Cardiac muscle cell (in vitro differentiated cells and primary cell): ENCODE results near the gene WDR20. TPM values are rescaled to one million over a fixed set of nuclear protein-coding genes. Genes with fewer than 3 reads are reported as not detected.

ENCODE experiments used
- DNase-seq, 2 donors: peaks; one replicate each; pipeline versions ENCODE4 v3.0.0 to v3.0.0-alpha.2; 2010 to 2017; ENCODE audit warnings: low read depth in 1 of 2, low spot score in 1 of 2
- H3K27ac ChIP-seq: fragments of 200-600 bp; sonication (generic); 2 replicates; pipeline ENCODE4 v1.5.1; 2016
- H3K27me3 ChIP-seq: fragments of 200-600 bp; sonication (generic); 2 replicates; pipeline ENCODE4 v1.6.0; 2016; ENCODE audit warnings: control low read depth
- H3K36me3 ChIP-seq: fragments of 200-600 bp; sonication (generic); 2 replicates; pipeline ENCODE4 v1.5.1; 2016; ENCODE audit warnings: control low read depth
- H3K4me1 ChIP-seq: fragments of 200-600 bp; sonication (generic); 2 replicates; pipeline ENCODE4 v1.8.1; 2017; ENCODE audit warnings: low read depth, mild to moderate bottlenecking, mixed run types
- H3K4me3 ChIP-seq: fragments of 200-600 bp; sonication (generic); 2 replicates; pipeline ENCODE4 v1.5.1; 2016; ENCODE audit warnings: mild to moderate bottlenecking
- H3K9me3 ChIP-seq: fragments of 200-600 bp; sonication (generic); 2 replicates; pipeline ENCODE4 v1.5.1; 2017; ENCODE audit warnings: low read depth, mild to moderate bottlenecking, control low read depth
- CTCF ChIP-seq: IDR thresholded peaks from 2 replicates; pipeline ENCODE4 v1.5.1; 2012; ENCODE audit warnings: low read depth, mild to moderate bottlenecking, low read length
- polyA plus RNA-seq: library from polyadenylated mRNA; unstranded; fragments of >200 nt; fragmentation: Nextera tagmentation; extraction: Ambion mirVana; gene quantifications from 2 replicates; pipeline ENCODE4 v1.2.1, GENCODE V29; 2016
- total RNA-seq: library from RNA; depleted of rRNA; stranded (reverse); fragments of >200 nt; gene quantifications from 2 replicates; pipeline ENCODE4 v1.2.3, GENCODE V29; 2016

WDR20 gene
- total and polyA plus RNA-seq, 2 experiments from 2014 or later = 20.5 to 27.0 TPM

GRCh38 chr14:102201353-102201738 is 61.6 kb downstream of the WDR20 start:
- H3K9me3 ChIP-seq = no peaks in the 10 kb centered on the region
- no peaks in the 10 kb centered on the region for H3K27me3 ChIP-seq
- no peak for DNase-seq
- no peaks in the 10 kb centered on the region for H3K36me3 ChIP-seq
- H3K4me3 ChIP-seq = no peak overlapping the region
- H3K27ac ChIP-seq = no peak overlapping the region
- no peak for TF ChIP-seq CTCF
- no peaks in the 10 kb centered on the region for H3K4me1 ChIP-seq

GRCh38 chr14:102201776-102202175 is 62.1 kb downstream of the WDR20 start:
- Histone ChIP-seq H3K27ac (no peak overlapping the region), H3K36me3 (no peaks in the 10 kb centered on the region)

GRCh38 chr14:102202944-102203343 is 63.2 kb downstream of the WDR20 start:
- no peak overlapping the region for H3K27ac ChIP-seq
- no peak for DNase-seq
- no peaks in the 10 kb centered on the region for H3K4me1 ChIP-seq
- no peak for TF ChIP-seq CTCF
- no peaks in the 10 kb centered on the region for H3K9me3 ChIP-seq
- H3K4me3 ChIP-seq = no peak overlapping the region
- no peaks in the 10 kb centered on the region for H3K27me3 ChIP-seq
- no peaks in the 10 kb centered on the region for H3K36me3 ChIP-seq

More at GRCh38 chr14:102201776-102202175, 62.1 kb downstream of the WDR20 start:
- Histone ChIP-seq H3K27me3 (no peaks in the 10 kb centered on the region), H3K4me1 (no peaks in the 10 kb centered on the region), H3K4me3 (no peak overlapping the region), H3K9me3 (no peaks in the 10 kb centered on the region)
- DNase-seq = no peak
- no peak for TF ChIP-seq CTCF

GRCh38 chr14:102203382-102203781 is 63.7 kb downstream of the WDR20 start:
- no peak for TF ChIP-seq CTCF
- no peaks in the 10 kb centered on the region for H3K4me1 ChIP-seq
- DNase-seq = no peak
- H3K36me3 ChIP-seq = no peaks in the 10 kb centered on the region
- H3K27ac ChIP-seq = no peak overlapping the region
- H3K9me3 ChIP-seq = no peaks in the 10 kb centered on the region
- no peak overlapping the region for H3K4me3 ChIP-seq
- H3K27me3 ChIP-seq = no peaks in the 10 kb centered on the region

GRCh38 chr14:102205560-102205959 is 65.9 kb downstream of the WDR20 start:
- no peaks in the 10 kb centered on the region for H3K27me3 ChIP-seq
- H3K36me3 ChIP-seq = no peaks in the 10 kb centered on the region
- no peak for TF ChIP-seq CTCF
- no peak overlapping the region for H3K4me3 ChIP-seq
- no peak for DNase-seq
- no peak overlapping the region for H3K27ac ChIP-seq
- no peaks in the 10 kb centered on the region for H3K9me3 ChIP-seq
- no peaks in the 10 kb centered on the region for H3K4me1 ChIP-seq

- Histone ChIP-seq H3K9me3 (no peaks in the 10 kb centered on the region), H3K36me3 (no peaks in the 10 kb centered on the region), H3K27ac (no peak overlapping the region), H3K27me3 (no peaks in the 10 kb centered on the region), H3K4me1 (no peaks in the 10 kb centered on the region), H3K4me3 (no peak overlapping the region)
- TF ChIP-seq CTCF = no peak
- no peak for DNase-seq
These were observed 67.2 kb downstream of the WDR20 start for GRCh38 chr14:102206918-102207317.
